Measurements from ENCODE around the gene PIH1D1. TPM values are rescaled to one million over a fixed set of nuclear protein-coding genes. Genes with fewer than 3 reads are reported as not detected.

The PIH1D1 gene
- 100 to 1,000 TPM; 110 to 170 TPM for total RNA-seq

GRCh38 chr19:49451430-49452181 lies at the start of gene PIH1D1:
PIH1D1 (minus strand) TSS chr19:49451814; CDS start chr19:49451574, 240 bp downstream.
- peak; percentile 77 to 85 for ATAC-seq
- peaks cover 23% of the 10 kb centered on the region for H3K36me3 Mint-ChIP-seq
- peak; percentile 97 for DNase-seq (ENCODE audit: low spot score)
- peak within 1 kb of the TSS; percentile 98 to 99 for H3K27ac Mint-ChIP-seq
- H3K27me3 Mint-ChIP-seq = no peaks in the 10 kb centered on the region
- no peaks in the 10 kb centered on the region for H3K9me3 Mint-ChIP-seq
- peaks cover 36 to 50% of the 10 kb centered on the region in 2 donors for H3K4me1 Mint-ChIP-seq (ENCODE audit: low read depth in 2 of 2)
- peak within 1 kb of the TSS; percentile 100 for H3K4me3 Mint-ChIP-seq

GRCh38 chr19:49499030-49499670 lies 47.5 kb upstream of the PIH1D1 start:
- DNase-seq (ENCODE audit: low spot score) (no peak), ATAC-seq (no peak)
- Mint-ChIP-seq H3K4me3 (peak overlapping the region; percentile 99), H3K36me3 (peaks cover 17% of the 10 kb centered on the region), H3K27ac (peak overlapping the region; percentile 96 to 99), H3K9me3 (no peaks in the 10 kb centered on the region), H3K27me3 (no peaks in the 10 kb centered on the region), H3K4me1 (ENCODE audit: low read depth in 2 of 2) (peaks cover 40 to 42% of the 10 kb centered on the region in 2 donors)

GRCh38 chr19:49498475-49498874 lies 46.9 kb upstream of the PIH1D1 start:
- Mint-ChIP-seq H3K27me3 (no peaks in the 10 kb centered on the region), H3K27ac (peak overlapping the region; percentile 96 to 99), H3K4me3 (peak overlapping the region; percentile 99), H3K9me3 (no peaks in the 10 kb centered on the region), H3K36me3 (peaks cover 17% of the 10 kb centered on the region), H3K4me1 (ENCODE audit: low read depth in 2 of 2) (peaks cover 40 to 42% of the 10 kb centered on the region in 2 donors)
- no peak for DNase-seq (ENCODE audit: low spot score)
- no peak for ATAC-seq

GRCh38 chr19:49497789-49498103 lies 46.1 kb upstream of the PIH1D1 start:
- no peaks in the 10 kb centered on the region for H3K9me3 Mint-ChIP-seq
- no peaks in the 10 kb centered on the region for H3K27me3 Mint-ChIP-seq
- ATAC-seq = no peak
- no peak for DNase-seq (ENCODE audit: low spot score)
- H3K4me1 Mint-ChIP-seq (ENCODE audit: low read depth in 2 of 2) = peaks cover 44 to 48% of the 10 kb centered on the region in 2 donors
- H3K4me3 Mint-ChIP-seq = peak overlapping the region; percentile 99
- H3K27ac Mint-ChIP-seq = peak overlapping the region; percentile 96 to 99
- peaks cover 21% of the 10 kb centered on the region for H3K36me3 Mint-ChIP-seq

- Mint-ChIP-seq H3K27ac (peak overlapping the region; percentile 96 to 99), H3K4me1 (ENCODE audit: low read depth in 2 of 2) (peaks cover 46 to 53% of the 10 kb centered on the region in 2 donors), H3K27me3 (no peaks in the 10 kb centered on the region), H3K36me3 (peaks cover 26% of the 10 kb centered on the region), H3K4me3 (peak overlapping the region; percentile 99), H3K9me3 (no peaks in the 10 kb centered on the region)
- ATAC-seq (no peak), DNase-seq (ENCODE audit: low spot score) (no peak)
These were observed 45.6 kb upstream of the PIH1D1 start for GRCh38 chr19:49497047-49497788.

GRCh38 chr19:49496574-49497008 lies 45.0 kb upstream of the PIH1D1 start:
- Mint-ChIP-seq H3K4me1 (ENCODE audit: low read depth in 2 of 2) (peaks cover 46 to 59% of the 10 kb centered on the region in 2 donors), H3K27ac (peak overlapping the region; percentile 96 to 99), H3K27me3 (no peaks in the 10 kb centered on the region), H3K9me3 (no peaks in the 10 kb centered on the region), H3K36me3 (peaks cover 30% of the 10 kb centered on the region), H3K4me3 (peak overlapping the region; percentile 99)
- ATAC-seq (no peak), DNase-seq (ENCODE audit: low spot score) (no peak)

- DNase-seq (ENCODE audit: low spot score) = no peak
- Mint-ChIP-seq H3K27me3 (no peaks in the 10 kb centered on the region), H3K27ac (peak overlapping the region; percentile 75 to 99), H3K4me1 (ENCODE audit: low read depth in 2 of 2) (peaks cover 45 to 55% of the 10 kb centered on the region in 2 donors), H3K9me3 (no peaks in the 10 kb centered on the region), H3K4me3 (peak overlapping the region; percentile 45), H3K36me3 (peaks cover 40% of the 10 kb centered on the region)
- no peak for ATAC-seq
These were observed 41.2 kb upstream of the PIH1D1 start for GRCh38 chr19:49492573-49493405.

- H3K4me1 Mint-ChIP-seq (ENCODE audit: low read depth in 2 of 2) = peaks cover 46 to 47% of the 10 kb centered on the region in 2 donors
- DNase-seq (ENCODE audit: low spot score) (no peak), ATAC-seq (no peak)
- no peaks in the 10 kb centered on the region for H3K9me3 Mint-ChIP-seq
- no peaks in the 10 kb centered on the region for H3K27me3 Mint-ChIP-seq
- peak overlapping the region; percentile 32 for H3K4me3 Mint-ChIP-seq
- peak overlapping the region; percentile 75 to 99 for H3K27ac Mint-ChIP-seq
- H3K36me3 Mint-ChIP-seq = peaks cover 36% of the 10 kb centered on the region
These were observed 40.4 kb upstream of the PIH1D1 start for GRCh38 chr19:49491804-49492572.

GRCh38 chr19:49491030-49491803 lies 39.6 kb upstream of the PIH1D1 start:
- Mint-ChIP-seq H3K27me3 (no peaks in the 10 kb centered on the region), H3K36me3 (peaks cover 31% of the 10 kb centered on the region), H3K4me1 (ENCODE audit: low read depth in 2 of 2) (peaks cover 43 to 46% of the 10 kb centered on the region in 2 donors), H3K27ac (peak overlapping the region; percentile 56 to 99), H3K9me3 (no peaks in the 10 kb centered on the region), H3K4me3 (peak overlapping the region; percentile 98)
- no peak for DNase-seq (ENCODE audit: low spot score)
- ATAC-seq = no peak

GRCh38 chr19:49490287-49491029 lies 38.8 kb upstream of the PIH1D1 start:
- peak overlapping the region; percentile 98 for H3K4me3 Mint-ChIP-seq
- H3K9me3 Mint-ChIP-seq = no peaks in the 10 kb centered on the region
- no peaks in the 10 kb centered on the region for H3K27me3 Mint-ChIP-seq
- H3K27ac Mint-ChIP-seq = peak overlapping the region; percentile 96 to 99
- H3K4me1 Mint-ChIP-seq (ENCODE audit: low read depth in 2 of 2) = peaks cover 43 to 45% of the 10 kb centered on the region in 2 donors
- ATAC-seq (no peak), DNase-seq (ENCODE audit: low spot score) (no peak)
- H3K36me3 Mint-ChIP-seq = peaks cover 31% of the 10 kb centered on the region

GRCh38 chr19:49489601-49490167 lies 38.1 kb upstream of the PIH1D1 start:
- no peak for ATAC-seq
- Mint-ChIP-seq H3K4me1 (ENCODE audit: low read depth in 2 of 2) (peaks cover 43 to 45% of the 10 kb centered on the region in 2 donors), H3K36me3 (peaks cover 31% of the 10 kb centered on the region), H3K27ac (peak overlapping the region; percentile 96 to 99), H3K9me3 (no peaks in the 10 kb centered on the region), H3K27me3 (no peaks in the 10 kb centered on the region), H3K4me3 (peak overlapping the region; percentile 98)
- DNase-seq (ENCODE audit: low spot score) = no peak

Data from natural killer cell treated with Interleukin-12 subunit alpha and Interleukin-12 subunit beta and Interleukin-15 and Interleukin-18, amount 100 ng/mL, for 72 hours (primary cell).